ENCODE results near the gene LRRC8C. TPM values are rescaled to one million over a fixed set of nuclear protein-coding genes. Genes with fewer than 3 reads are reported as not detected.

Gene LRRC8C
- polyA plus RNA-seq, 1 donor: 5.0 TPM

DNA sequence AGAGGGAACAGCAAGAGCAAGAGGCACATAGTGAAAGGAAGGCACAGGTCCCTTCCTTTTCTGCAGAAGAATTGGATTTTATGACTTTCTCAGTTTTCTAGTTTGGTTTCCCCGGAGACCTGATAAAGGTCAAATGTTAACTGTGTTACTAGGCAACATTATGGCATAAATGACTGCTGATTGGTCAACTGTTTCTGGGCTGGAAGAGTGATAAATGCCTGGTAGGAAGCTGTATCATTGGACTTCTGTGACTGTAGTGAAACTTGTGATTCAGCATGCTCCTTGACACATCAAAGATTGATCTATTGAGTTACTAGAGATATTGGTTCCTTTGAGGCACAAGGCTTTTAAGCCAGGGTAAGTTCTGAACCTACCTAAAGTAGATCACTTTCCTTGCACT lies 55.7 kb downstream of the LRRC8C start:
- no CpG with 5 or more reads among the region's 1 CpG for WGBS (ENCODE audit: insufficient coverage, low lambda C conversion rate)
- H3K36me3 ChIP-seq (ENCODE audit: control insufficient read depth, insufficient read depth, low read length): no peaks in the 10 kb centered on the region
- no peaks in the 10 kb centered on the region for H3K27me3 ChIP-seq (ENCODE audit: control insufficient read depth, insufficient read depth, low read length)

DNA sequence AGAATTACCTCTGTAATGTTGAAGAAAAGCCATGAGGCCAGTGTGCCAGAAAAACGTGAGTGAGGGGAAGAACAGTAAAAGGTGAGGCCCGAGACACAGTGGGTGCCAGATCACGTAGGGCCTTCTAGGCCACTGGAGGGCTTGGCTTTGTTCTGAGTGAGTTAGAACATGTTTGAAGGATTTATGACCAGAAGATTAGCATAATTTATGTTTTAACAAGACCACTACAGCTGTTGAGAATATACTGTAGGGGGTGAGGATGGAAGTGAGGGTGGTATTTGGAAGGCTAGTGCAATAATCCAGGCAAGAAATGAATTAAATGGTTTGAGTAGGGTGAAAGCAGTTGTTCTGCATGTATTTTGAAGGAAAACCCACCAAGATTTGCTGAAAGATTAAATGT lies 56.3 kb downstream of the LRRC8C start:
- no peaks in the 10 kb centered on the region for H3K4me1 ChIP-seq (ENCODE audit: control insufficient read depth, insufficient read depth, low read length)
- no CpG with 5 or more reads among the region's 3 CpGs for WGBS (ENCODE audit: insufficient coverage, low lambda C conversion rate)
- no peak overlapping the region for H3K27ac ChIP-seq (ENCODE audit: low read length)
- H3K36me3 ChIP-seq (ENCODE audit: control insufficient read depth, insufficient read depth, low read length): no peaks in the 10 kb centered on the region
- no peaks in the 10 kb centered on the region for H3K27me3 ChIP-seq (ENCODE audit: control insufficient read depth, insufficient read depth, low read length)
- no peaks in the 10 kb centered on the region for H3K9me3 ChIP-seq (ENCODE audit: control insufficient read depth, low read depth, low read length)
- no peak for DNase-seq
- H3K4me3 ChIP-seq (ENCODE audit: low read length): no peak overlapping the region

More for the DNA sequence above, 55.7 kb downstream of the LRRC8C start:
- H3K4me1 ChIP-seq (ENCODE audit: control insufficient read depth, insufficient read depth, low read length): no peaks in the 10 kb centered on the region
- H3K9me3 ChIP-seq (ENCODE audit: control insufficient read depth, low read depth, low read length): no peaks in the 10 kb centered on the region
- no peak overlapping the region for H3K4me3 ChIP-seq (ENCODE audit: low read length)
- no peak overlapping the region for H3K27ac ChIP-seq (ENCODE audit: low read length)
- peak in 1 of 2 donors; percentile 72 for DNase-seq

DNA sequence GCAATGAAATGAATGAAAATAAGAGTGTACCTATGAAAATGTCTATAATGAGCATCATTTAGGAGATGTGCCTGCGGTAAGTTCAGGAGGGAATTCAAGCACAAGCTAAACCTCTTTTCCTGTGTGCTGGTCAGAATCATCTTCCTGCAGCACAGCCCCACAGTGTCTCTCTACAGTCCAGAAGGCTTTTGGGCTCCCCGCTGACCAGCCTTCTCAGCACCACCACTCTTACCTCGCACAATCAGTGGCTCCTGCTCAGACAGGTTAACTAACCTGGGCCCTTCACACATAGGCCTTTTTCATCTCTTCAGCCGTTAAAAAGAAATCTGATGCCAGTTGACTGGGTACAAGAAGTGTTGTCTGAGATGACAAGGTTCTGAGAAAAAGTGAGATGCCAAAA lies 57.7 kb downstream of the LRRC8C start:
- H3K4me1 ChIP-seq (ENCODE audit: control insufficient read depth, insufficient read depth, low read length): no peaks in the 10 kb centered on the region
- DNase-seq: no peak
- H3K36me3 ChIP-seq (ENCODE audit: control insufficient read depth, insufficient read depth, low read length): no peaks in the 10 kb centered on the region
- H3K4me3 ChIP-seq (ENCODE audit: low read length): no peak overlapping the region
- H3K27me3 ChIP-seq (ENCODE audit: control insufficient read depth, insufficient read depth, low read length): no peaks in the 10 kb centered on the region
- WGBS (ENCODE audit: insufficient coverage, low lambda C conversion rate): no CpG with 5 or more reads among the region's 4 CpGs
- no peak overlapping the region for H3K27ac ChIP-seq (ENCODE audit: low read length)
- H3K9me3 ChIP-seq (ENCODE audit: control insufficient read depth, low read depth, low read length): no peaks in the 10 kb centered on the region

DNA sequence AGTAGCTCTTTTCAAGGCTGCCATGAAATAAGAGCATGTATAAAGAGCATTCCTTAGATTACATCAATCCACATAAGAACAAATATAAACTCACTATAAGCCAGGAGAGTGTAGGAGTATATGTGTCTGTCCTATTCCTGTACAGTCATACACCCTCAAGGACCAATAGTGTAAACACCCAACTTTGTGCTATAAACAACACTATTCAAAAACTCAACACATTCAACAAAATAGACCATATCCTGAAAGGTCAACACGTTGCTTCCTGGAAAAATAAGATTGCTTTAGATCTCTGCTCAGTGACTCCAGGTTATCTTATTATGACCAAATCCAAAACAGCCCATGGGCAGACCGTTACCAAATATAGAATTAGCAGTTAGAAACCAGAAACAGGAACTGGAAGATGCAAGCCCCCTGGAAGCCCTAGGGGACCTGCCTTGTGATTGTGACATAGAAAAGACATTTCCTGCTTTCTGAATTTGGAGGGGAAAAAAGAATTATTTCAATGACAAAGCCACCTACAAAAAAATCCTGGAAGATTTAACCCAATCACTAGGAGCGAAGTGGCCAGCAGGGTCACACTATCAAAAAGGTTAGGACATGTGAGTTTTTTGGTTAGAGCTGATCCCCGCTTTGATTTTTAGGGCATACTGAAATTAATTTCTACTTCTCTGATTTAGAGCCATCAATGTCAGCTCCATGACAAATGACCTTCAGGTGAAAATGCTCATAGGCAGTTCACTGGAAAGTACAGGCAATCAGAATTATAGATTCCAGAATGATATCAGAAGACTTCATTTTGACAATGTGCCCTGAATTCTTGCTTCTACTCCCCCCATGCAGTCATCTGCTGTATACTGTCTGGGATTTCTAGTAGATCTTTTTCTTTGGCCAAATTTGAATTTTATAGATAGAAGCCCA lies 59.9 kb downstream of the LRRC8C start:
- no peak overlapping the region for H3K4me3 ChIP-seq (ENCODE audit: low read length)
- WGBS (ENCODE audit: insufficient coverage, low lambda C conversion rate): no CpG with 5 or more reads among the region's 4 CpGs
- DNase-seq: peak in 1 of 2 donors; percentile 26
- H3K27me3 ChIP-seq (ENCODE audit: control insufficient read depth, insufficient read depth, low read length): no peaks in the 10 kb centered on the region
- peak overlapping the region; percentile 31 for H3K27ac ChIP-seq (ENCODE audit: low read length)
- H3K9me3 ChIP-seq (ENCODE audit: control insufficient read depth, low read depth, low read length): no peaks in the 10 kb centered on the region
- H3K36me3 ChIP-seq (ENCODE audit: control insufficient read depth, insufficient read depth, low read length): no peaks in the 10 kb centered on the region
- no peaks in the 10 kb centered on the region for H3K4me1 ChIP-seq (ENCODE audit: control insufficient read depth, insufficient read depth, low read length)

DNA sequence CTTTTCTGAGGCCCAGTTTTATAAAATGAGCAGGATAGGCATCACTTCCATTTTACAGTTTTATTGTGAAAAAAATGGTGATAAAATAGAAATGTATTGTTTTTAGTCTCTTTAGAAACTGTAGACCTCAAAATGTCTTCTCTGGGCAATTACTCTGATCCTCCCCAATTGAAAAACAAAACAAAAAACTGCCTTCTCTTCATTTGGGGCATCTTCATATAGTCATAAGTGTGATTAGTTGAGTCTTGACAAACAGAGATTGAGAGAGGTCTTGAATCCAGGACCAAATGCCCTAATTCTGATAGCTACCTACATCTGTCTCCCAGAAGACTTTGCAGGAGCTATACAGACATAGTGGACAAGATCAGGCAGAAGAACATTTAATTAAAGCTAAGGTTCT lies 62.9 kb downstream of the LRRC8C start:
- DNase-seq: no peak
- Histone ChIP-seq H3K4me1 (ENCODE audit: control insufficient read depth, insufficient read depth, low read length) (no peaks in the 10 kb centered on the region), H3K4me3 (ENCODE audit: low read length) (no peak overlapping the region)

DNA sequence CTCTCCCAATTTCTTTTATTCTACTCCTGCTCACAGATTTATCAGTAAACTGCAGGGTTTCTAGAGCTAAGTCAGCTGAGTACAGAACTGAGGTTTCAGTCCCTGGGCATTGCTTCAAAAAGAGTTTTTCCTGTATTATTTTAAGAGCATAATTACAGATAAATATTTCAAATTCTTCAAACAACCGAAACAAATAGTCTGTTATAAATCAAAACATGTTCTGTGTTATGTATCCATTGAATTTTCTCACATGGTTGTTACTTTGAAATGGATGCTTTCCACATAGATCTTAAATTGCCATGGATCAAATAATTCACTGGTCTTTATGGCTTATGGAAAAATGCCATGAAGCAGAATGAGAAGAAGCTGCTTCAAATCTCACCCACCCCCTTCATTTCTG lies 64.5 kb downstream of the LRRC8C start:
- Histone ChIP-seq H3K27me3 (ENCODE audit: control insufficient read depth, insufficient read depth, low read length) (no peaks in the 10 kb centered on the region), H3K27ac (ENCODE audit: low read length) (no peak overlapping the region), H3K36me3 (ENCODE audit: control insufficient read depth, insufficient read depth, low read length) (no peaks in the 10 kb centered on the region), H3K9me3 (ENCODE audit: control insufficient read depth, low read depth, low read length) (no peaks in the 10 kb centered on the region), H3K4me1 (ENCODE audit: control insufficient read depth, insufficient read depth, low read length) (no peaks in the 10 kb centered on the region), H3K4me3 (ENCODE audit: low read length) (no peak overlapping the region)
- no peak for DNase-seq
- WGBS (ENCODE audit: insufficient coverage, low lambda C conversion rate): 88% methylated on average over 1 of the region's 1 CpG

More for the DNA sequence above, 62.9 kb downstream of the LRRC8C start:
- Histone ChIP-seq H3K9me3 (ENCODE audit: control insufficient read depth, low read depth, low read length) (no peaks in the 10 kb centered on the region), H3K27me3 (ENCODE audit: control insufficient read depth, insufficient read depth, low read length) (no peaks in the 10 kb centered on the region), H3K27ac (ENCODE audit: low read length) (no peak overlapping the region), H3K36me3 (ENCODE audit: control insufficient read depth, insufficient read depth, low read length) (no peaks in the 10 kb centered on the region)

DNA sequence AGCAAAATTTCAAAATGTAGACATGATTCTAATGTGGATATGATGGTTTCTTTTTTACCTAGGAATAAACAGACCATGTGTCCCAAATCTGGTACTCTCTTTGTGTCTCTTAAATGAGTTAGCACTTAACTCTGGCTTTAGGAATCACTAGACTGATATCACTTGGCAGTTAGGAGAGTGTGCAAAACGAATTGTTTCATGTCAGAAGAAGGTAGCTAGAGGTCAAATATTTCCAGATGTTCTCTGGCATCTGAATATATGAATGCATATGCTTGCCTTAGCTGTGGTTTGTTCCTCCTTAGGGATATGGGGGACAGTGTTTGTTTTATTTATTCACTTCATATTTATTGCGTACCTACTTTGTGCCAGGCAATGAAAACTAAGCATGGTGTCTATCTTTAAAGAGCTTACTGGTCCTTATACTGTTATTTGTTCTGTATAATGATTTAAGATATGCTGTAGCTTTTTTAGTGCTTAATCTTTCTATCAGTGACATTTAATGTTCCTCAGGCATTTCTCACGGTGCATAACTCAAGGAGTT lies 65.2 kb downstream of the LRRC8C start:
- DNase-seq: no peak
- WGBS (ENCODE audit: insufficient coverage, low lambda C conversion rate): 80% methylated on average over 2 of the region's 3 CpGs

DNA sequence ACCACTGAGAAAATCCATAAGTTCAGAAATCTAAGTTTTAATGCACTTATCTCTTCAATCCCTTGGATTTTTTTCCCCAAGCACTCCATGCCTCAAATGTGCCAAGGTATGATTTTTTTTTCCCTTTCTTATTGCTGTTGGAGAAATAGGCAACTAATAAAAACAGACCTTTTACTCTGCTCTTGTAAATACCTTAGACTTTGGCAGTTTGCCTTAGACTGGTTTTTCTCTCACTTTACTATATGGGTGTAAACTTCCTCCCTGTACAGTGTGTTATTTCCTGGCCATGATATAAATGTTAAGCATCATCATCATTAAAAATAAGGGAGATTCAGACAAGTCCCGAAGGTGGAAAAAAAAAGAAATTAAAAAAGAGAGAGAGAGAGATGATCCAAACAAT lies 65.7 kb downstream of the LRRC8C start:
- no peaks in the 10 kb centered on the region for H3K9me3 ChIP-seq (ENCODE audit: control insufficient read depth, low read depth, low read length)
- H3K27me3 ChIP-seq (ENCODE audit: control insufficient read depth, insufficient read depth, low read length): no peaks in the 10 kb centered on the region
- no peak overlapping the region for H3K27ac ChIP-seq (ENCODE audit: low read length)
- no peak overlapping the region for H3K4me3 ChIP-seq (ENCODE audit: low read length)
- WGBS (ENCODE audit: insufficient coverage, low lambda C conversion rate): 83% methylated on average over 1 of the region's 1 CpG
- no peaks in the 10 kb centered on the region for H3K4me1 ChIP-seq (ENCODE audit: control insufficient read depth, insufficient read depth, low read length)
- peak in 1 of 2 donors; percentile 17 for DNase-seq
- H3K36me3 ChIP-seq (ENCODE audit: control insufficient read depth, insufficient read depth, low read length): no peaks in the 10 kb centered on the region

More for the DNA sequence above, 65.2 kb downstream of the LRRC8C start:
- Histone ChIP-seq H3K36me3 (ENCODE audit: control insufficient read depth, insufficient read depth, low read length) (no peaks in the 10 kb centered on the region), H3K9me3 (ENCODE audit: control insufficient read depth, low read depth, low read length) (no peaks in the 10 kb centered on the region), H3K4me3 (ENCODE audit: low read length) (no peak overlapping the region), H3K4me1 (ENCODE audit: control insufficient read depth, insufficient read depth, low read length) (no peaks in the 10 kb centered on the region), H3K27ac (ENCODE audit: low read length) (no peak overlapping the region), H3K27me3 (ENCODE audit: control insufficient read depth, insufficient read depth, low read length) (no peaks in the 10 kb centered on the region)

DNA sequence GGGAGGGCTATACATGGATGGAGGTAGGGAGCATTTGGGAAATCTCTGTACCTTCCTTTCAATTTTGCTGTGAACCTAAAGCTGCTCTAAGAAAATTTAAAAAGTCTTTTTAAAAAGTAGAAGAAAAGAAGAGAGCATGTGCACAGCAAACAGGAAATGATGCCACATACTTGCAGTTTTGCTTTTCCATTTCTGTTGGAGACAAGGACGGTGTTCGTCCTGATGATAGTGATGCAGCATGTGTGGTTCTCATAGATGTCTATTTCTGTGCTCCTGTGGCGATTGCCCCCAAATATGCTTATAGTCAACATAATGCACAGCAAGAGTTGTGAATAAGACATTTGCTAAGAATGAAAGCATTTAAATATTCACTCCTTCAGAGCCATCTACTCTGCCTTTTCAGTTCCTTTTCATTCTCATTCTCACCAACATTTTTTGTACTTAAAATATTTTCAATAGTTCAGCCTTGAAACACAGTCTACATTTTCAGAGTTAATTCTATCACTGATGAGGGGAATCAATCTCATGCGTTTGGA lies 66.6 kb downstream of the LRRC8C start:
- H3K9me3 ChIP-seq (ENCODE audit: control insufficient read depth, low read depth, low read length): no peaks in the 10 kb centered on the region
- WGBS (ENCODE audit: insufficient coverage, low lambda C conversion rate): 100% methylated on average over 1 of the region's 4 CpGs
- no peaks in the 10 kb centered on the region for H3K27me3 ChIP-seq (ENCODE audit: control insufficient read depth, insufficient read depth, low read length)
- no peaks in the 10 kb centered on the region for H3K36me3 ChIP-seq (ENCODE audit: control insufficient read depth, insufficient read depth, low read length)
- H3K27ac ChIP-seq (ENCODE audit: low read length): no peak overlapping the region
- no peak for DNase-seq
- no peaks in the 10 kb centered on the region for H3K4me1 ChIP-seq (ENCODE audit: control insufficient read depth, insufficient read depth, low read length)
- no peak overlapping the region for H3K4me3 ChIP-seq (ENCODE audit: low read length)

DNA sequence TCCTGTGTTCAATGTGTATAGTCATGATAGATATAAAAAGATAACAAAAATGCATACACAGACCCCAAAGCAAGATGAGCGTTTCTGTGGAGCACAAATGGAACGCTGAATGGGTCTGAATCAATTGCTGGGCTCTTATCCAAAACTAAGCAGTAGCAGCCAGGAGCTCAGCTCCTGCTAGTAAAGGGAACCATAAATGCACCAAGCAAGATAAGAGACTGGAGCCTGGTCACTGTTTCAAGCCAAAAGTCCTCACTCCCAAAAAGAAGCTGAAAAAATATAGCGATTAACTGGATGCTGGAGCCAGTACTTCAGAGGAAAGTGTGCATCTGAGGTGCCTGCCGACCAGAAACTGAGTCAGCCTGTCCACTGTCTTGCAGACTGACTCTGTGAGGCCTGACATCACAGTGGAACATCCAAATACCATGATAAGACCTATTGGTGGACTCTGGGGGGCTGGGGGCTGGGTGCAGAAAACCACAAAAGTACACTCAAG lies 68.9 kb downstream of the LRRC8C start:
- Histone ChIP-seq H3K4me1 (ENCODE audit: control insufficient read depth, insufficient read depth, low read length) (no peaks in the 10 kb centered on the region), H3K4me3 (ENCODE audit: low read length) (no peak overlapping the region), H3K27me3 (ENCODE audit: control insufficient read depth, insufficient read depth, low read length) (no peaks in the 10 kb centered on the region), H3K9me3 (ENCODE audit: control insufficient read depth, low read depth, low read length) (no peaks in the 10 kb centered on the region), H3K36me3 (ENCODE audit: control insufficient read depth, insufficient read depth, low read length) (no peaks in the 10 kb centered on the region), H3K27ac (ENCODE audit: low read length) (no peak overlapping the region)
- no peak for DNase-seq
- WGBS (ENCODE audit: insufficient coverage, low lambda C conversion rate): no CpG with 5 or more reads among the region's 4 CpGs

Data from large intestine (tissue), 3 donors.